Cardiac muscle cell (in vitro differentiated cells and primary cell): ENCODE measurements around the gene APOBEC3B. TPM values are rescaled to one million over a fixed set of nuclear protein-coding genes. Genes with fewer than 3 reads are reported as not detected.

Experiments
- DNase-seq, 2 donors: peaks; one replicate each; pipeline versions ENCODE4 v3.0.0 to v3.0.0-alpha.2; 2010 to 2017; ENCODE audit warnings: low read depth in 1 of 2, low spot score in 1 of 2
- H3K27ac ChIP-seq: fragments of 200-600 bp; sonication (generic); 2 replicates; pipeline ENCODE4 v1.5.1; 2016
- H3K27me3 ChIP-seq: fragments of 200-600 bp; sonication (generic); 2 replicates; pipeline ENCODE4 v1.6.0; 2016; ENCODE audit warnings: control low read depth
- H3K36me3 ChIP-seq: fragments of 200-600 bp; sonication (generic); 2 replicates; pipeline ENCODE4 v1.5.1; 2016; ENCODE audit warnings: control low read depth
- H3K4me1 ChIP-seq: fragments of 200-600 bp; sonication (generic); 2 replicates; pipeline ENCODE4 v1.8.1; 2017; ENCODE audit warnings: low read depth, mild to moderate bottlenecking, mixed run types
- H3K4me3 ChIP-seq: fragments of 200-600 bp; sonication (generic); 2 replicates; pipeline ENCODE4 v1.5.1; 2016; ENCODE audit warnings: mild to moderate bottlenecking
- H3K9me3 ChIP-seq: fragments of 200-600 bp; sonication (generic); 2 replicates; pipeline ENCODE4 v1.5.1; 2017; ENCODE audit warnings: low read depth, mild to moderate bottlenecking, control low read depth
- CTCF ChIP-seq: IDR thresholded peaks from 2 replicates; pipeline ENCODE4 v1.5.1; 2012; ENCODE audit warnings: low read depth, mild to moderate bottlenecking, low read length
- polyA plus RNA-seq: library from polyadenylated mRNA; unstranded; fragments of >200 nt; fragmentation: Nextera tagmentation; extraction: Ambion mirVana; gene quantifications from 2 replicates; pipeline ENCODE4 v1.2.1, GENCODE V29; 2016
- total RNA-seq: library from RNA; depleted of rRNA; stranded (reverse); fragments of >200 nt; gene quantifications from 2 replicates; pipeline ENCODE4 v1.2.3, GENCODE V29; 2016

APOBEC3B gene
- total and polyA plus RNA-seq, 2 experiments from 2014 or later = 6.5 to 6.8 TPM

- no peaks in the 10 kb centered on the region for H3K9me3 ChIP-seq
- no peak overlapping the region for H3K27ac ChIP-seq
- no peaks in the 10 kb centered on the region for H3K36me3 ChIP-seq
- DNase-seq = no peak
- no peak overlapping the region for H3K4me3 ChIP-seq
- no peaks in the 10 kb centered on the region for H3K27me3 ChIP-seq
- H3K4me1 ChIP-seq = no peaks in the 10 kb centered on the region
- TF ChIP-seq CTCF = no peak
These were observed 44.6 kb upstream of the APOBEC3B start for GRCh38 chr22:38937541-38937940.

- no peak for DNase-seq
- Histone ChIP-seq H3K4me3 (no peak overlapping the region), H3K4me1 (no peaks in the 10 kb centered on the region), H3K27ac (no peak overlapping the region), H3K36me3 (no peaks in the 10 kb centered on the region), H3K9me3 (no peaks in the 10 kb centered on the region), H3K27me3 (no peaks in the 10 kb centered on the region)
- no peak for TF ChIP-seq CTCF
These were observed 43.9 kb upstream of the APOBEC3B start for GRCh38 chr22:38938221-38938620.

- Histone ChIP-seq H3K27ac (no peak overlapping the region), H3K4me3 (no peak overlapping the region), H3K27me3 (no peaks in the 10 kb centered on the region), H3K4me1 (no peaks in the 10 kb centered on the region), H3K36me3 (no peaks in the 10 kb centered on the region), H3K9me3 (no peaks in the 10 kb centered on the region)
- TF ChIP-seq CTCF = no peak
- no peak for DNase-seq
These were observed 43.2 kb upstream of the APOBEC3B start for GRCh38 chr22:38938925-38939324.

GRCh38 chr22:38940811-38941384, 41.2 kb upstream of the APOBEC3B start:
- no peak overlapping the region for H3K4me3 ChIP-seq
- H3K36me3 ChIP-seq = no peaks in the 10 kb centered on the region
- TF ChIP-seq CTCF = no peak
- no peaks in the 10 kb centered on the region for H3K27me3 ChIP-seq
- H3K27ac ChIP-seq = no peak overlapping the region
- no peaks in the 10 kb centered on the region for H3K4me1 ChIP-seq
- no peaks in the 10 kb centered on the region for H3K9me3 ChIP-seq
- peak in 1 of 2 donors; percentile 16 for DNase-seq

DNA sequence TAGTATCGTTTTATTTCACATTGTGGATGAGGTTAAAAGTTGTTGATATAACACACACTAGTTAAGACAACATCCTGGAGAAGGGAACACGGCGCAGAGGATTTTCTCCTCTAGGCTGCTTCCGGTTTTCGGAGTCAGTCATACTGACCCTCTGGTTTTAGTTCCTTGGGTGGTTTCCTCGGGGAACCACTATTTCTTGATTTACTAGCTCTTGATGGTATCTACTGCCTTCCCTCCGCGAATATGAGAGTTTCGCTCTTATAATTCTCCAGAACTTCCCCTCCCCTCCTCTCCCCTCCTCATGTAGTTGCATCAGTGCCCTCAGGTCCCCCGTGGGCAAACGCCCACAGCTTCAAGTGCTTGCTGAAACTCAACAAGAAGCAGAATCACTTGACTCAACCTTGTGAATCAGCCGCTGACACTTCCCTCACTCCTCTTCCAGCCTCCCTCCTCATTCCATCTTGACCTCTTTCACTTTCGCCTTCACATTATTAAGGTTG, 40.6 kb upstream of the APOBEC3B start:
- DNase-seq = no peak
- H3K9me3 ChIP-seq = no peaks in the 10 kb centered on the region
- H3K36me3 ChIP-seq = no peaks in the 10 kb centered on the region
- no peaks in the 10 kb centered on the region for H3K27me3 ChIP-seq
- no peak overlapping the region for H3K4me3 ChIP-seq
- no peak overlapping the region for H3K27ac ChIP-seq
- TF ChIP-seq CTCF = no peak
- H3K4me1 ChIP-seq = no peaks in the 10 kb centered on the region
